ENCODE measurements around the gene TERC. TPM values are rescaled to one million over a fixed set of nuclear protein-coding genes. Genes with fewer than 3 reads are reported as not detected.

Gene TERC
- total RNA-seq = 2.7 and 4.1 TPM in 2 replicates

GRCh38 chr3:169764882-169765612 is at the start of gene TERC:
Gene TERC (minus strand): TSS chr3:169765060.
- intact Hi-C loops (cut with micrococcal nuclease) = loop anchor here (1.0 to 5.0 kb wide), 9 partner anchors 8 to 1697 kb away; partner anchors contain the start of genes MECOM, MYNN, PHC3 and PRKCI

- intact Hi-C loops (cut with micrococcal nuclease) = loop anchor here (1.0 to 5.0 kb wide), 7 partner anchors 51 to 543 kb away; partner anchors contain the start of genes GPR160, MECOM, PHC3 and PRKCI
These were observed 49.1 kb upstream of the TERC start for GRCh38 chr3:169813757-169814517.

- intact Hi-C loops (cut with micrococcal nuclease) = loop anchor here (1.0 to 5.0 kb wide), 7 partner anchors 50 to 544 kb away; partner anchors contain the start of genes GPR160, MECOM, PHC3 and PRKCI
These were observed 48.4 kb upstream of the TERC start for GRCh38 chr3:169813278-169813677.

GRCh38 chr3:169812332-169813235 is 47.7 kb upstream of the TERC start, which contains the start of the genes LRRC34 and LRRIQ4:
Gene LRRC34 (minus strand): TSS chr3:169812904. CDS start chr3:169812548, 356 bp downstream.
Gene LRRIQ4 (plus strand): TSS chr3:169812870. CDS start chr3:169821922, 9,052 bp downstream.
- intact Hi-C loops (cut with micrococcal nuclease) = loop anchor here (1.0 to 5.0 kb wide), 8 partner anchors 39 to 544 kb away; partner anchors contain the start of genes GPR160, MECOM, MYNN and PHC3

DNA sequence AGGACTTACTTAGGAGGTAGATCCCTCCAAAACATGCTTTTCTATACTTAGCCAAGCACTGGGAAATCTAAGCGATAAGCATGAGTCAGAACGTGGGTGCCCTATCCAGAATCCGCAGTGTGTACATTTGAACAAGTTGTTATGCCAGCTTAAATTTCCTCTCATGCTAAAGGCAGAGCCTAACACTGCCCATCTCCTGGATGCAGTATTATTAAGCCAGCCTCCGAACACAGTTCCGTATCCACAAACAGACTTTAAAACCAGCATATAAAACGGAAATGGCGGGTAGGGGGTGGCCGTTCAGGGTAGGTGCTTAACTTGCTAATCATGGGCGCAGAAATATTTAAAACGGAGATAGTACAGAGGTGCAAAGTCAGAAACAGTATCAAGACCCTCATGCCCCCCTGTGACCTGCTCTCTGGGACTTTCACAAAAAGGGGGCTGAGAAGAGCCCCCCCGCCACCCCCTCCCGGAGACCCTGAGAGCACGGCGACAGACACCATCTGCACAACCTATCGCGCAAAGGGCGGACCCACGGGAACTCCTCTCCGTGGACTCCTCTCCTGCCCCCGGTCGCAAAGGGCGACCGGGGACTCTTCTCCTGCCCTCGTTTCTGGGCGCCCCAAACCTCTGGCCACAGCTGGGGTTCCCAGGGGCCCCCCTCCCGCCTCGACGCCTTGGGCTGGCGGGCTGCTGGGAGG is 46.9 kb upstream of the TERC start:
- intact Hi-C loops (cut with micrococcal nuclease) = loop anchor here (1.0 to 5.0 kb wide), 7 partner anchors 38 to 545 kb away; partner anchors contain the start of genes GPR160, MECOM, MYNN and PHC3

DNA sequence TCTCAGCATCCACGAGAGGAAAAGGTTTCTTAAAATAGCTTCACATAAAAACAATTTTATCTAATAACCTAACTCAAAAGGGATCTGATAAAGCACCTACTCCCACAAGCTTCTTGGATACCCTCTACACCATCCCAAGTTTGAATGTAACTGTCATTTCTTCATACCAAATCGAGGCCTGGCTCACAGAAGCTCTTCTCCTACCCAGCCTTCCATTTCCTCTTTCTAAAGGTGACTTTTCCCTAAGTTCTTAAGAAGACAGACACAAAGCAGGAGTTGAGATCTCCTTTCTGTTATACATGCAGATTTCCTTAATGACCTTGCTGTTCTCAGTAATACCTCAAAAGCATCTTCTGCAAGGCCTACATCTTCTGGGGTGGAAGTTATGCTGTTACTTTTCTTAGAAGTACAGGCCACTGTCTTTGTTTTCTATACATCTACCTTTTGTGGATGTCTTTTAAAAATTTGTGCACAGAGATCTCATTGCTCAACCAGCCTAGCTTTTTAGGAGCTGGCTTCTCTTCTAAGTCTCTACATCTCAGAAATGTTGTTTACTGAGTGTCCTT is 44.5 kb upstream of the TERC start:
- intact Hi-C loops (cut with micrococcal nuclease) = no loop called here

DNA sequence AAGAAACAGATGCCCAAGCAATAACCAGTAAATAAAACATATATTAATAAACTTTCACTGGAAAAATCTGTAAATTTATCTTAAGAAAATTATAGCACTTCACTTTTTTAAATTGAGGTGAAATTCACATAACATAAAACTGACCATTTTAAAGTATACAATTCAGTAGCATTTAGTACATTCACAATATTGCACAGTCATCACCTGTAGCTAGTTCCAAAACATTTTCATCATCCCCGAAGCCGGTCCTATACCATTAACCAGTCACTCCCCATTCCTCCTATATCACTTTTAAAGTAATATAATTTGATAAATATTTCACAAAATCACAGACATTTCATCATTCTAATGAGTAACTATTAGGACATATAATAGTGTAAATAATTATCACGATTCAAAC is 39.8 kb upstream of the TERC start:
- intact Hi-C loops (cut with micrococcal nuclease) = no loop called here

GRCh38 chr3:169792359-169792758 is 27.5 kb upstream of the TERC start:
- intact Hi-C loops (cut with micrococcal nuclease) = no loop called here

- intact Hi-C loops (cut with micrococcal nuclease) = no loop called here
These were observed 26.0 kb upstream of the TERC start for GRCh38 chr3:169790687-169791429.

DNA sequence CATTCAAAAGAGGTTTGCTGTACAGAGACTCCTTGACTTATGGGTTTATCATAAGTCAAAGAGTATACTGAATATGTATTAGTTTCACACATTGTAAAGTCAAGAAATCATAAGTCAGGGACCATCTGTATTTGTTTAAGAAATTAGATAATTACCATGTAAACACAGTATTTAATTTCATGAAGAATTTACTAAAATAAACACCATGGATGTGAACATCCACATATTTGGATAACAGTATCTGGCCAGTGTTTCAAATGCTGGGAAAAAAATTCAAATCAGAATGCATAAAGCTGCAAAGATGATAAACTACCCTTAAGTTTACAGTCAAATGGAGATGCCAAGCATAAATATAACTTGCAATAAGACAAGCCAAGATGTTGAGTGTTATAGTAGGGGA is 25.4 kb upstream of the TERC start:
- intact Hi-C loops (cut with micrococcal nuclease) = no loop called here

GRCh38 chr3:169787791-169788190 is 22.9 kb upstream of the TERC start:
- intact Hi-C loops (cut with micrococcal nuclease) = no loop called here

DNA sequence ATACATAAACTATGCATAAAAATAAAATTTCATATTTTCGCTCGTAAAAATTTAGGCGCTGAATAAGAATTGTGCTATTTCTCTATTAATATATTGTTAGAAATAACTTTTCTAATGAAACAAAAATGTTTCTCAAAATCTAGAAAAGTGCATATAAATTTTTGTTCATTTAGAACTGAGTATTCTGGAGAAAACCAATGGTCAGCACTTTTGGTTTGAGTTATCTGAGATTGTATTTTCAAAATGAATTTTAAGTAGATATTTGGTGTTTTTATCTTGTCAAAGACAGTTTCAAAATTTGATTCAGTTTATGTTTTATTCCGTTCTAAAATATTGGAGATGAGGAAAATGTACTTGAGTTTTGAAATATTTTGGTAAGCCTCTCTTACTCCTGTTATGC is 22.3 kb upstream of the TERC start:
- intact Hi-C loops (cut with micrococcal nuclease) = no loop called here

GRCh38 chr3:169781209-169781855 is 16.5 kb upstream of the TERC start:
- intact Hi-C loops (cut with micrococcal nuclease) = no loop called here

DNA sequence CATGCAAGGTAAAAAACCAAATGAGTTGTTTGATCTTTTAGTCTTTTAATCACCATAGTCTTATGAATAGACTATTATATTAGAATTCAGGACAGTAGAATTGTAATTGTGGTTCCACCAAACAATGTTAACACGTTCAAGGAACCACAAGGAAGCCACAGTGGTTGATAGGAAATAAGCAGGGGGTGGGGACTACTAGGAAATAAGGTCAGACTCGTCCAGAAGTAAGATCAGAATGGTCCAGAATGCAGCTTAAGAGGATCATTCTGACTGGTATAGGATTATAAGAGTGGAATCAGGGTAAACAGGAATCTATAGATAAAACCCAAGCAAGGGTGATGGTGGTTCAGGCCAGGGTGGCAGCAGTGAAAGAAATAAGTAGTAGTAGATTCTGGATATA is 15.9 kb upstream of the TERC start:
- intact Hi-C loops (cut with micrococcal nuclease) = no loop called here

GRCh38 chr3:169777822-169778221 is 13.0 kb upstream of the TERC start:
- intact Hi-C loops (cut with micrococcal nuclease) = no loop called here

DNA sequence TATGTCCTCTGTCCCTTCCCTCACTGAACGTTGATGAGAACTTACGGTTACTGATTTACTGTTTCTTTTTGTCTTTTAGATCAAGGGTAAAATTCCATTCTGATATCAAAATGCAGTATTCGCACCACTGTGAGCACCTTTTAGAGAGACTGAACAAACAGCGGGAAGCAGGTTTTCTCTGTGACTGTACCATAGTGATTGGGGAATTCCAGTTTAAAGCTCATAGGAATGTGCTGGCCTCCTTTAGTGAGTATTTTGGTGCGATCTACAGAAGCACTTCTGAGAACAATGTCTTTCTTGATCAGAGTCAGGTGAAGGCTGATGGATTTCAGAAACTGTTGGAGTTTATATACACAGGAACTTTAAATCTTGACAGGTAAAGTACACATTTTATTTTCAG is 9.3 kb upstream of the TERC start:
- intact Hi-C loops (cut with micrococcal nuclease) = loop anchor here (5.0 kb wide), 1 partner anchor 1133 kb away; the partner anchor contains the start of gene EIF5A2

- intact Hi-C loops (cut with micrococcal nuclease) = loop anchor here (1.0 to 5.0 kb wide), 7 partner anchors 8 to 1134 kb away; partner anchors contain the start of genes EIF5A2, LRRC34, LRRIQ4 and RPL22L1
These were observed 8.3 kb upstream of the TERC start, which contains the start of gene MYNN for GRCh38 chr3:169772897-169773816. Gene MYNN (plus strand): TSS chr3:169773396. CDS start chr3:169774296, 900 bp downstream.
